ENCODE results near the gene GRIK3.

Gene GRIK3

GRCh38 chr1:36953061-36953460, 81.3 kb downstream of the GRIK3 start:
- H3K36me3 ChIP-seq, result no peaks in the 10 kb centered on the region
- no peaks in the 10 kb centered on the region for H3K4me1 ChIP-seq
- TF ChIP-seq, protein P1, sequence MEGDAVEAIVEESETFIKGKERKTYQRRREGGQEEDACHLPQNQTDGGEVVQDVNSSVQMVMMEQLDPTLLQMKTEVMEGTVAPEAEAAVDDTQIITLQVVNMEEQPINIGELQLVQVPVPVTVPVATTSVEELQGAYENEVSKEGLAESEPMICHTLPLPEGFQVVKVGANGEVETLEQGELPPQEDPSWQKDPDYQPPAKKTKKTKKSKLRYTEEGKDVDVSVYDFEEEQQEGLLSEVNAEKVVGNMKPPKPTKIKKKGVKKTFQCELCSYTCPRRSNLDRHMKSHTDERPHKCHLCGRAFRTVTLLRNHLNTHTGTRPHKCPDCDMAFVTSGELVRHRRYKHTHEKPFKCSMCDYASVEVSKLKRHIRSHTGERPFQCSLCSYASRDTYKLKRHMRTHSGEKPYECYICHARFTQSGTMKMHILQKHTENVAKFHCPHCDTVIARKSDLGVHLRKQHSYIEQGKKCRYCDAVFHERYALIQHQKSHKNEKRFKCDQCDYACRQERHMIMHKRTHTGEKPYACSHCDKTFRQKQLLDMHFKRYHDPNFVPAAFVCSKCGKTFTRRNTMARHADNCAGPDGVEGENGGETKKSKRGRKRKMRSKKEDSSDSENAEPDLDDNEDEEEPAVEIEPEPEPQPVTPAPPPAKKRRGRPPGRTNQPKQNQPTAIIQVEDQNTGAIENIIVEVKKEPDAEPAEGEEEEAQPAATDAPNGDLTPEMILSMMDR (IDR thresholded peaks at IDR 0.05; ENCODE audit: low read depth, low read length), result no peak
- no peak overlapping the region for H3K4me3 ChIP-seq (ENCODE audit: low read depth, low read length)
- no peak for DNase-seq
- no peaks in the 10 kb centered on the region for H3K27me3 ChIP-seq
- H3K9me3 ChIP-seq, result no peaks in the 10 kb centered on the region

DNA sequence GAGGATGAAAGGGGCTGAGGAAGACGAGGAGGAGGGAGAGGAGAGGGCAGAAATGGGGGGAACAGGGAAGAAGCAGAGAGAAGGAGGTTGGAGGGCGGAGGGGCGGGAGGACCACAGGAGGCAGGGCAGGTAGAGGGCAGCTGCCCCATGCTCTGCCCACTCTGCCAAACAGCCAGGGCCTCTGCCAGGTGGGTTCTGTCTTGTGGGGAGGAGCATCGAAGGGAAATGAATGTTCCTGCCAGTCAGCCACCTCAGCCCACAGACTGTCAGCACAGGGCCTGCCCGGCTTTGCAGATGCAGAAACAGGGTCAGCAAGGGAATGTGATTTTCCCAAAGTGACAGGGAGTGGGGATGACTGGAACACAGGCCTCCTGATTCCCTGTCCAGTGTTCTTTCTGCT, 82.6 kb downstream of the GRIK3 start:
- H3K27me3 ChIP-seq, result no peaks in the 10 kb centered on the region
- no peaks in the 10 kb centered on the region for H3K4me1 ChIP-seq
- H3K9me3 ChIP-seq, result no peaks in the 10 kb centered on the region
- no peaks in the 10 kb centered on the region for H3K36me3 ChIP-seq
- TF ChIP-seq, protein P1 (IDR thresholded peaks at IDR 0.05; ENCODE audit: low read depth, low read length), result no peak
- DNase-seq, result no peak
- H3K4me3 ChIP-seq (ENCODE audit: low read depth, low read length), result no peak overlapping the region

GRCh38 chr1:36951292-36951750, 83.0 kb downstream of the GRIK3 start:
- TF ChIP-seq, protein P1 (IDR thresholded peaks at IDR 0.05; ENCODE audit: low read depth, low read length), result no peak
- H3K4me3 ChIP-seq (ENCODE audit: low read depth, low read length), result no peak overlapping the region
- no peaks in the 10 kb centered on the region for H3K27me3 ChIP-seq
- DNase-seq, result no peak
- no peaks in the 10 kb centered on the region for H3K36me3 ChIP-seq
- no peaks in the 10 kb centered on the region for H3K4me1 ChIP-seq
- no peaks in the 10 kb centered on the region for H3K9me3 ChIP-seq

DNA sequence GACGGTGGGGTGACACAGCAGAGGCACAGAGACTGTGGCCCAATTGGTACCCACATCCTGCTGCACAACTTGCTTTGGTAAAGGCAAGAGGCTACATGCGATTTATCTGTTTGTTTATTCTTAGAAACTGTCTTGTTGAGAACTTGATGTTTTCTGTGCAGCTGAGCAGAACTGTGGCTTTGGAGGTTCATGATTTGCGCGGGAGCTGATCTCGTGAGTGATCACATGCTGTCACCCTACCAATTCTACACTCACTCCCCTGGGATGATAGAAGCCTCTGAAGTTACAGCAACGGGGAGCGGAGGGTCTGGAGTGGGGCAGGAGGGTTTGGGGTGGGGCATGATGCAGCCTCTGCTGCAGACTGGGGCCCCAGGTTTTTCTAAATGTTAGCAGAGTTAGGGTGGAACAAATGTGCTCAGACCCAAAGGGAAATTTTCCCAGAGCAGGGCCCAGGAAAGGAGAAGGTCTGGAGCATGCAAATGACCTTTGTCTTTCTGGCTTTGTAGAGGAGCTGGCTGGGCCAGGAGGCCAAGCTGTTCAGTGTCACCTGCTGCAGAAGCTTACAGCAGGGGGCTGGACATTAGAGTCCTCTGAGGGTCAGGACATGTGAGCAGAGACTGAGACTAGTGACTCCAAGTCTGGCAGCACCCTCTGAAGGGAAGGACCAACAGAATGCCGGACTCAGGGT, 83.6 kb downstream of the GRIK3 start:
- no peaks in the 10 kb centered on the region for H3K4me1 ChIP-seq
- DNase-seq, result no peak
- no peaks in the 10 kb centered on the region for H3K27me3 ChIP-seq
- TF ChIP-seq, protein P1 (IDR thresholded peaks at IDR 0.05; ENCODE audit: low read depth, low read length), result no peak
- H3K4me3 ChIP-seq (ENCODE audit: low read depth, low read length), result no peak overlapping the region
- no peaks in the 10 kb centered on the region for H3K9me3 ChIP-seq
- H3K36me3 ChIP-seq, result no peaks in the 10 kb centered on the region

GRCh38 chr1:36948606-36949005, 85.7 kb downstream of the GRIK3 start:
- no peak for DNase-seq
- Histone ChIP-seq H3K4me1 (no peaks in the 10 kb centered on the region), H3K4me3 (ENCODE audit: low read depth, low read length) (no peak overlapping the region), H3K9me3 (no peaks in the 10 kb centered on the region), H3K27me3 (no peaks in the 10 kb centered on the region), H3K36me3 (no peaks in the 10 kb centered on the region)
- TF ChIP-seq, protein P1 (IDR thresholded peaks at IDR 0.05; ENCODE audit: low read depth, low read length), result no peak

GRCh38 chr1:36948147-36948546, 86.2 kb downstream of the GRIK3 start:
- Histone ChIP-seq H3K9me3 (no peaks in the 10 kb centered on the region), H3K36me3 (no peaks in the 10 kb centered on the region), H3K27me3 (no peaks in the 10 kb centered on the region), H3K4me3 (ENCODE audit: low read depth, low read length) (no peak overlapping the region), H3K4me1 (no peaks in the 10 kb centered on the region)
- TF ChIP-seq, protein P1 (IDR thresholded peaks at IDR 0.05; ENCODE audit: low read depth, low read length), result no peak
- no peak for DNase-seq
